GM19099 (cell line): Measurements from ENCODE around the gene ZNF814.

Experiments used
- POLR2A ChIP-seq: IDR thresholded peaks from 3 replicates; pipeline ENCODE4 v1.6.1; 2011; ENCODE audit warnings: low read depth; ENCODE audit not compliant: insufficient read length; ENCODE audit errors: extremely low read depth

ZNF814 gene

DNA sequence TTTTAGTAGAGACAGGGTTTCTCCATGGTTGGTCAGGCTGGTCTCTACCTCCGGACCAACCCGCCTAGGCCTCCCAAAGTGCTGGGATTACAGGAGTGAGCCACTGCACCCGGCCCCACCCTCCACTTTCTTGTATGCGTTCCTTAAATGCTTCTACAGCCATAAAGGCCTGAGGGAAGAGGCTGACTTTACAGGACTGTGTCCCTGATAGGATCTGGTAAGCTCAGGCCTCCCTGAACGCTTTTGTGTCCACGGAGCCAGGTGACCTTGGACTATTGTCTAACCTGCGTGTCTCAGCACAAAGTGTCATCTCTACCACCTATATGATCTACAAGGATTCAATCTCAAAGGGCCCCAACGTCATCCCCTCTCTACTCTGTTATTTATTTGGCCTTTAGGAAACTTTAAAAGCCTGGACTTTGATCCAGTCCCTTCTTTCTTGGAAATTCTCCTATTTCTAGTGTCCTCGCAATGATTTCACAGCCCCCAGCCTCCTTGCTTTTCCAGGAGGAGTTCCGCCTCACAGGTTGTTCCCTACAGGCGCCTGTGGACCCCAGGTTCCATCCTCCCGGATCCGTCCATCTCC, 74.8 kb downstream of the ZNF814 start:
- TF ChIP-seq POLR2A: no peak

DNA sequence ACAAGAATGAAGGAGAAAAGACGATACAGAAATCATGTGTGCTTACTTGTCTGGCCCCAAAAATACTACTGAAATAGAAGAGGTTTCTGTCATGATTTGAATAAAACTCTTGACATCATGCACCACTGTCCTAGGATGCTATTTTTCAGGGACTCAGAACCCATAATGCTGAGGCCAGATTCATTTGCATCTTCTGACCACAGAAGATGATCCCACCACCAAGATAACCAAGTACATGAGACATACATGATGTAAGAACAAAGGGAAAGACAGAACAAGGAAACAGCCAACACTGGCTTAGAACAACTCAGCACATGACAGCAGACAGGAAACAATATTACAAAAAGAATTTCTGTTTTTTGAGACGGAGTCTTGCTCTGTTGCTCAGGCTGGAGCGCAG, 76.6 kb downstream of the ZNF814 start:
- TF ChIP-seq POLR2A: no peak

GRCh38 chr19:57807541-57807940, 81.3 kb downstream of the ZNF814 start:
- no peak for TF ChIP-seq POLR2A

GRCh38 chr19:57803594-57804325, 85.1 kb downstream of the ZNF814 start:
- no peak for TF ChIP-seq POLR2A

DNA sequence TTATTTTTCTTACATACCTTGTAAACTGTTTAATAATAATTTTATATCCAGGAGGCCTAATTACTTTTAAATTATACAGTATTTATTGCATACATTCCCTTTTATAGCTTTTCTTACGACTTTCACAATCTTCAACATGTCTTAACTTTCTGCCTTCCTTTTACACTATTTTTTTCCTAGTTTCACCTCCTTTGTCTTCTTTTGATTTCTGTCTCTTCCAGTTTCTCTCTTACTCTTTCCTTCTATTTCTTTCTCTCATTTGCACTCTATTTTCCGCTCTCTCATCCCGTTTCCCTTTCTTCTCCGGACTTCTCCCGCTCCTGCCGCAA, 85.6 kb downstream of the ZNF814 start:
- no peak for TF ChIP-seq POLR2A

GRCh38 chr19:57802269-57802668, 86.6 kb downstream of the ZNF814 start:
- no peak for TF ChIP-seq POLR2A

DNA sequence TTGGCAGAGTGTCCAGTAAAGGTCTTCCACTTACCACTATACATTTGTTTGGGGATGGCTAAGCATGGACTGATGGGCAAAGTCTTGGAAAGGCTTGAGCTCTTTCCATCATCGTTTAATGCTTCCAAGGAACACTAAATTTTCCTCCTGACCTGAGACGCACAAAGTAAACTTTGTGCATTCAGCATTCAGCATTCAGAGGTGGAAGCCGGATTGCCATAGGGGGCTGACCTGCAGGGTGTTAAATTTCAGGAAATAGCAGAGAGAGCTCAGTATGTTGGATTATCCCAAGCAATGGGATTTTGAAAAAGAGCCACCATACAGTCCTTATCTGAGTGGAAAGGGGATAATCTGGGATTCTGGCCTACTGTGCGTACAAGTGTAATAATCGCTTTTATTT, 88.1 kb downstream of the ZNF814 start:
- TF ChIP-seq POLR2A: no peak
